LNCAP (cell line): ENCODE results near the gene SLC24A3.

ENCODE experiments used
- TF ChIP-seq, protein P1 (sequence below): fragments of 450-650 bp; IDR thresholded peaks from 2 replicates; pipeline ENCODE4 v1.5.1; 2017; ENCODE audit warnings: mild to moderate bottlenecking

The SLC24A3 gene

GRCh38 chr20:19642860-19643259, 430.4 kb downstream of the SLC24A3 start:
- TF ChIP-seq, protein P1, sequence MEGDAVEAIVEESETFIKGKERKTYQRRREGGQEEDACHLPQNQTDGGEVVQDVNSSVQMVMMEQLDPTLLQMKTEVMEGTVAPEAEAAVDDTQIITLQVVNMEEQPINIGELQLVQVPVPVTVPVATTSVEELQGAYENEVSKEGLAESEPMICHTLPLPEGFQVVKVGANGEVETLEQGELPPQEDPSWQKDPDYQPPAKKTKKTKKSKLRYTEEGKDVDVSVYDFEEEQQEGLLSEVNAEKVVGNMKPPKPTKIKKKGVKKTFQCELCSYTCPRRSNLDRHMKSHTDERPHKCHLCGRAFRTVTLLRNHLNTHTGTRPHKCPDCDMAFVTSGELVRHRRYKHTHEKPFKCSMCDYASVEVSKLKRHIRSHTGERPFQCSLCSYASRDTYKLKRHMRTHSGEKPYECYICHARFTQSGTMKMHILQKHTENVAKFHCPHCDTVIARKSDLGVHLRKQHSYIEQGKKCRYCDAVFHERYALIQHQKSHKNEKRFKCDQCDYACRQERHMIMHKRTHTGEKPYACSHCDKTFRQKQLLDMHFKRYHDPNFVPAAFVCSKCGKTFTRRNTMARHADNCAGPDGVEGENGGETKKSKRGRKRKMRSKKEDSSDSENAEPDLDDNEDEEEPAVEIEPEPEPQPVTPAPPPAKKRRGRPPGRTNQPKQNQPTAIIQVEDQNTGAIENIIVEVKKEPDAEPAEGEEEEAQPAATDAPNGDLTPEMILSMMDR: no peak

DNA sequence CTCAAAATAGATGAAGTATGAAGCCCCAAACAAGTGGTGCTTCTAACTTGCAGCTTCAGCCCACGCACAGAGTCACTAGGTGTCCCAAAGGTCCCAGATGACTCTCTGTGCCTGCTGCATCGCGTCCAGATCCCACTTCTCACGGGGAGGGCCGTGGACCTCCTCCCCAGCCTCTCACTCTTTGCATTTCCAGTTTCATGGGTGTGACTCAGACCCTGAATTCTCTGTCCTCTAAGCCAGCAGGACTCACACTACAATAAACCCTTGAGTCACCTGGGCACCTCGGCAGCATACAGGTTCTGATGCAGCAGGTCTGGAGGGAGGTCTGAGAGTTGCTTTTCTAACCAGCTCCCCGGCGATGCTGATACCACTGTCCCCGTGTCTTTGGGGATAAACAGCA, 431.6 kb downstream of the SLC24A3 start:
- TF ChIP-seq, protein P1: no peak

DNA sequence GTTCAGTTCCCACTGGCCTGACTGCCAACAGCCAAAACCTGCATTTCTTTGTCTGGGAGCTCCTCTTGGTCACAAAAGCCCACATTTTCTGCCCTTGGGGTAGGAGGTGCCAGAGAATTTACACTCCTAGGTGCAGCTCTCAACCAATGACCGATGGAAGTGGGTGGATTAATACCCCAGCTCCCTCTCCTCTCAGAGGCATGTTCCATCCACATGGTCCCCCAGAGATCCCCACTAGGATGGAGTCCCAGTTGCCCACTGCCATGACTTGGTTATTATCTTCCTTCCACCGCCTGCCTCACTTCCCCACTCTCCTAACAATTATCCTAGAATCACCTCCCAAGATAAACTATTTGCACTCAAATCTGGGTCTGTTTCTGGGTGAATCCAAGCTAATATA, 434.5 kb downstream of the SLC24A3 start:
- TF ChIP-seq, protein P1: no peak

DNA sequence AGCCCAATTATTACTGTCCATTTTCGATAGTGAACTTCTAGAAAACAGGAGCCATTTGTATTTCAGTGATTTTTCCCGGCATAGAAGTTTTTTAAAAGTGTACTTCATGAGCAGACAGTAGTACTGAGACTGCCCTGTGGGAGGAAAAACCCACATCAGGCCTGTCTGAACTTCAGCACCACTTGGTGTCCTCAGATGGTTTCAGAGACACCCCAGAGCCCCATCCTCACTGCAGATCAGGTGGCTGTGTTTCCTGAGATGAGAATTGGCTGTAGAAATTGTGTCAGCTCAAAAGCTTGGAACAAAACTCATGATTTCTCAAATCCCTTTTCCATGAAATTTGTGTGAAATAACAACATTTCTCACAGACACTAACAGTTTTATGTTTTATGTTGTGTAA, 435.6 kb downstream of the SLC24A3 start:
- TF ChIP-seq, protein P1: no peak

- TF ChIP-seq, protein P1: no peak
Measured at GRCh38 chr20:19649041-19649440, 436.6 kb downstream of the SLC24A3 start.

- TF ChIP-seq, protein P1: no peak
Measured at GRCh38 chr20:19652591-19653026, 440.2 kb downstream of the SLC24A3 start.

- TF ChIP-seq, protein P1: no peak
Measured at GRCh38 chr20:19653327-19653726, 440.9 kb downstream of the SLC24A3 start.

DNA sequence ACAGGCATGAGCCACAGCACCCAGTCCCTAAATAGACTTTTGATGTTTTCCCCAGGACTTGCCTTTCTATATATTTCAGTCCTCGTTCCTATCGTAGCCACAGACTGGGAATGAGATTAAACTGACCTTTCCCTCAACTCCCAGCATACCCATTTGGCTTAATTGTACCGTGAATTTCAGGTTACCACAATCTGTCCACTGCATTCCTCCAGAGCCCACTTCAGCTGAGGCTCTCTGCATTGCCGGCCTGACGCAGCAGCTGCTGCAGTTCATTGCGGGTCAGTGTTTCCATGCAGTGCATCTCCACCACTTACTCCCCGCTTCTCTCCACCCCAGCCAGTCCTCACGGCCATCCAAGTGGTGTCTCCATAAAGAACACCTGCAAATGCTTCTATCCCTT, 442.5 kb downstream of the SLC24A3 start:
- TF ChIP-seq, protein P1: no peak
